ENCODE data around the gene GALNT9. TPM values are rescaled to one million over a fixed set of nuclear protein-coding genes. Genes with fewer than 3 reads are reported as not detected.

The GALNT9 gene
- total and polyA plus RNA-seq, 8 donors, result 0.15 to 3.1 (median 0.19) TPM; not detected in 5

GRCh38 chr12:132178316-132178715, 151.1 kb downstream of the GALNT9 start:
- intact Hi-C loops (cut with DNase I; ENCODE audit: low total_unique reads), result no loop called here
- Histone ChIP-seq H3K9me3 (peaks cover 0 to 9% (median 0%) of the 10 kb centered on the region in 4 donors), H3K27me3 (peaks cover 0 to 82% (median 36%) of the 10 kb centered on the region in 3 donors), H3K36me3 (no peaks in the 10 kb centered on the region), H3K4me1 (peaks cover 0 to 25% (median 18%) of the 10 kb centered on the region in 4 donors), H3K4me3 (no peak overlapping the region), H3K27ac (no peak overlapping the region)
- peak in 1 of 2 donors; percentile 52 for DNase-seq
- TF ChIP-seq POLR2A (IDR thresholded peaks at IDR 0.05), result no peak
- no peak for TF ChIP-seq CTCF (IDR thresholded peaks at IDR 0.05)
- no peak for TF ChIP-seq EP300 (IDR thresholded peaks at IDR 0.05)
- TF ChIP-seq POLR2AphosphoS5 (IDR thresholded peaks at IDR 0.05), result no peak
- 26 to 47% (median 40%) methylated on average over 7 to 8 of the region's 8 CpGs for WGBS, 5 donors

- intact Hi-C loops (cut with DNase I; ENCODE audit: low total_unique reads), result no loop called here
- TF ChIP-seq POLR2AphosphoS5 (IDR thresholded peaks at IDR 0.05) (no peak), EP300 (IDR thresholded peaks at IDR 0.05) (no peak)
- Histone ChIP-seq H3K27me3 (peaks cover 0 to 90% (median 46%) of the 10 kb centered on the region in 3 donors), H3K4me1 (peaks cover 0 to 25% (median 18%) of the 10 kb centered on the region in 4 donors), H3K27ac (no peak overlapping the region), H3K9me3 (no peaks in the 10 kb centered on the region), H3K4me3 (no peak overlapping the region), H3K36me3 (no peaks in the 10 kb centered on the region)
- WGBS, 5 donors, result 81 to 87% (median 84%) methylated on average over 22 to 25 of the region's 25 CpGs
- no peak for DNase-seq
Observed at GRCh38 chr12:132176920-132177551, 152.4 kb downstream of the GALNT9 start.

GRCh38 chr12:132176385-132176919, 152.9 kb downstream of the GALNT9 start:
- H3K9me3 ChIP-seq, result no peaks in the 10 kb centered on the region
- H3K36me3 ChIP-seq, result no peaks in the 10 kb centered on the region
- H3K4me3 ChIP-seq, result no peak overlapping the region
- peaks cover 0 to 25% (median 18%) of the 10 kb centered on the region in 4 donors for H3K4me1 ChIP-seq
- no peak for DNase-seq
- H3K27ac ChIP-seq, result no peak overlapping the region
- no peak for TF ChIP-seq POLR2A (IDR thresholded peaks at IDR 0.05)
- TF ChIP-seq CTCF (IDR thresholded peaks at IDR 0.05), result no peak
- peaks cover 0 to 90% (median 50%) of the 10 kb centered on the region in 3 donors for H3K27me3 ChIP-seq
- WGBS, 5 donors, result 64 to 73% (median 68%) methylated on average over 11 to 19 of the region's 19 CpGs
- intact Hi-C loops (cut with DNase I; ENCODE audit: low total_unique reads), result no loop called here

DNA sequence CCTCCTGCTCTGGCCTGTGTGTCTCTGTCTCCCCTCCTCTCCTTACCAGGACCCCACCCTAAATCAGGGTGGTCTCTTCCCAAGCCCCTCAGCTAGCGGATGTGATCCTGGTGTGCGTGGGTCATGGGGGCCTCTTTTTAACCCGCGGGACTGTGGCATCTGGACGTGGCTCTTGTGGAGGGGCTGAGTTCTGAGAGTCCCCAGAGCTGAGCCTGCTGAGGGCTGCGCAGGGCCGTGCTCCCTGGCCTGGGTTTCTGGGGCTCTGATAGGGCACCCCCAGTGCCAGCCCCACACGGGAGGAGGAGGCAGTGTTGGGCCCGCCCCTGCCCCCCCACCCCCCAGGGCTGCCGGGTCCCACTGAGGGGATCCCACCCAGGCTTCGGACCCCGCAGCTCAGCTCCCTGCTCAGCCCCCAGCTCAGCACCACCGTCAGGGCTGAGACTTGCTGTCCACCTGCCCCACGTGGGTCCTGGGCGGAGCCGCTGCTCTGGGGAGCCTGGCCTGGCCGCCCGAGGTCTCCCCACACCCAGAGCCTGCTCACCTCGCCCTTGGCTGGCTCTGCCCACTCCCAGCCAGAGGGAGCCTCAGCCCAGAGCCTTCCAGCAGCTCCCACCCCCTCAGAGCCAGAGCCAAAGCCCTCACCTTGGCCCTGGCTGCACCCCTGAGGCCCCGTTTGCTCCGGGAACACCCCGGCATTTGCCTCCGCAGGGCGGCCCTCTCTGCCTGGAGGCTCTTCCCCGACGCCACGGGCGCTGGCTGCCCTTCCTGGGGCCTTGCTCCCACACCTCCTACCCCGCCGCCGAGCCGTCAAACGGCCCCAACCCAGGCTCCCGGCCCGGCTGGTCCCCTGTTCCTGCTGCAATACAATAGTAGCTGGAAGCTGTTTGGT, 153.6 kb downstream of the GALNT9 start:
- intact Hi-C loops (cut with DNase I; ENCODE audit: low total_unique reads), result no loop called here
- TF ChIP-seq POLR2AphosphoS5 (IDR thresholded peaks at IDR 0.05), result no peak
- no peak for TF ChIP-seq POLR2A (IDR thresholded peaks at IDR 0.05)
- TF ChIP-seq EP300 (IDR thresholded peaks at IDR 0.05), result no peak
- no peak for TF ChIP-seq CTCF (IDR thresholded peaks at IDR 0.05)
- Histone ChIP-seq H3K4me3 (no peak overlapping the region), H3K4me1 (peaks cover 0 to 28% (median 18%) of the 10 kb centered on the region in 4 donors), H3K9me3 (no peaks in the 10 kb centered on the region), H3K36me3 (no peaks in the 10 kb centered on the region), H3K27ac (no peak overlapping the region), H3K27me3 (peaks cover 0 to 94% (median 56%) of the 10 kb centered on the region in 3 donors)
- peak in 1 of 2 donors; percentile 47 for DNase-seq
- 43 to 58% (median 54%) methylated on average over 17 to 35 of the region's 35 CpGs for WGBS, 5 donors
